ENCODE results near the gene SRBD1.

The SRBD1 gene

DNA sequence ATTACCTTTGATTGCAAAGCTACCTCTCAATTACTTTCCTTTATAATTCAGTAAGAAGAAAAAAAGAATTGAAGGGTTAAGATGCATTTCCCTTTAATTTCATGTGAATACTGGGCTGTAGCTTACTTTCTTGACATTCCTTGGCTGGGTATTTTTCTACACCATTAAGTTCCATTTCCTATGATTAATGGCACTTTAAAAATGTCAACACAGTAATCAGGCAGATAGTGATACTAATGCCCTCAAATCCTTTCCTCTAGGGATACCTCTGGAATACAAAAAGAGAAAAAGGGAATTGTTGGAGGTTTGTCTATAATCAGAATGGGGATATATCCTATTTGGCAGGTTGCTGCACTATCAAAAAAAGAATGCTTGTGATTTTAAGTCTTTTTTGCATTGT, 216.9 kb downstream of the SRBD1 start:
- H3K4me3 ChIP-seq (ENCODE audit: control insufficient read depth, low read depth, low read length) = no peak overlapping the region
- no peak for DNase-seq (ENCODE audit: low read depth)
- TF ChIP-seq, protein P1, sequence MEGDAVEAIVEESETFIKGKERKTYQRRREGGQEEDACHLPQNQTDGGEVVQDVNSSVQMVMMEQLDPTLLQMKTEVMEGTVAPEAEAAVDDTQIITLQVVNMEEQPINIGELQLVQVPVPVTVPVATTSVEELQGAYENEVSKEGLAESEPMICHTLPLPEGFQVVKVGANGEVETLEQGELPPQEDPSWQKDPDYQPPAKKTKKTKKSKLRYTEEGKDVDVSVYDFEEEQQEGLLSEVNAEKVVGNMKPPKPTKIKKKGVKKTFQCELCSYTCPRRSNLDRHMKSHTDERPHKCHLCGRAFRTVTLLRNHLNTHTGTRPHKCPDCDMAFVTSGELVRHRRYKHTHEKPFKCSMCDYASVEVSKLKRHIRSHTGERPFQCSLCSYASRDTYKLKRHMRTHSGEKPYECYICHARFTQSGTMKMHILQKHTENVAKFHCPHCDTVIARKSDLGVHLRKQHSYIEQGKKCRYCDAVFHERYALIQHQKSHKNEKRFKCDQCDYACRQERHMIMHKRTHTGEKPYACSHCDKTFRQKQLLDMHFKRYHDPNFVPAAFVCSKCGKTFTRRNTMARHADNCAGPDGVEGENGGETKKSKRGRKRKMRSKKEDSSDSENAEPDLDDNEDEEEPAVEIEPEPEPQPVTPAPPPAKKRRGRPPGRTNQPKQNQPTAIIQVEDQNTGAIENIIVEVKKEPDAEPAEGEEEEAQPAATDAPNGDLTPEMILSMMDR (IDR thresholded peaks at IDR 0.05; ENCODE audit: control insufficient read depth, insufficient read depth, low read depth, low read length, missing control alignments) = no peak

DNA sequence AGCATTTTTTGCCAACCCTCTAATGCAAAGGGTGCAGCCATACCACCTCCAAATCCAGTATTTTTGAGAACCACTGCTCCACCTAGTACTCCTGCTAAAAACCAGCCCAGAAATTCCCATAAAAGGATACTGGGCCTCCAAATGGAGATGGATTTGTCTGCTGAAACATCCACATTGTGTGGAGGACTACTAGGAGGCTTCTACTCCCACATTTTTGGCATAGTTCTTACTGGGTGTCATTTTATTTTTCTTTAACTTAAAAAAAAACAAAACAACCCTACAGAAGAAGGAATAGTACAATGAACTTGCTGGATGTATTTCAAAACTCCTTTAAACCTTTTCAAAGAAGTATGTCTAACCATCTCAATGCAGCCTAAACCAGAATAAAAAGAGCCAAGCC, 219.2 kb downstream of the SRBD1 start:
- no peak for DNase-seq (ENCODE audit: low read depth)
- TF ChIP-seq, protein P1 (IDR thresholded peaks at IDR 0.05; ENCODE audit: control insufficient read depth, insufficient read depth, low read depth, low read length, missing control alignments) = no peak
- H3K4me3 ChIP-seq (ENCODE audit: control insufficient read depth, low read depth, low read length) = no peak overlapping the region

DNA sequence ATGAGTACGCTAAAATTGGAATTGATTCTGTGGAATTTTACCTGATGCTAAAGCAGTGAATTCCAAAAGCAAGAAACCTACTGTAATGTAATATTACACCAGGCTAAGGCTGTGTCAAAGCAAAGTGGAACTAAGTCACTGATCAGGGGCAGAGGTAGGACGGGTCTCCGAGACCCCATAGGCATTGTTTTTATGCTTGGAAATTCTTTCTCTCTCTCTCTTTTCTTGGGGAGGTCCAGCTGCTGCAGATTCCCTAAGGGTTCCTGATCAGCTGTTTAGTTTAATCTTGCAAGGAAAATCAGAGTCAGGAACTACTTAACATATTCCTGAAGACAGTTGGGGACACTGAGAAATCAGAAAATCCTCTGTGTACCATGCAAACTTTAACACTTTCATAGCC, 220.2 kb downstream of the SRBD1 start:
- TF ChIP-seq, protein P1 (IDR thresholded peaks at IDR 0.05; ENCODE audit: control insufficient read depth, insufficient read depth, low read depth, low read length, missing control alignments) = no peak
- H3K4me3 ChIP-seq (ENCODE audit: control insufficient read depth, low read depth, low read length) = no peak overlapping the region

DNA sequence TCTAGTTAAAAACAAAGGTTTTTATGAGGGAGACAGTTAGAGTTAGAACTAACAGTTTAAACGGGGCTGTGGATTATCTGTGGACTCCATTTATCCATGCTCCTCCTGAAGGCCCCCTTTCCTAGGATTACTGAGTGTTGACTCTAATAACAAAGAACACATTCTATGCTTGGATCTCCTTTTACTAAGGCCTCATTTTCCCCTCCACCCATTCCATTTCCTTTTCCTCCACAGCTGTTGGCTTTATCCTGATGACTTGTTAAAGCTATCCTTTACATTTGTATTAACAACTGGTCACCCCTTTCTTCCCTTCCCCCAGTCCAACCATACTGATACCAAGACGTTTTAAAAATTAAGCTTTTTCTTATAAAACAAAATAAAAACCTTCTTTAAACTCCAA, 220.6 kb downstream of the SRBD1 start:
- TF ChIP-seq, protein P1 (IDR thresholded peaks at IDR 0.05; ENCODE audit: control insufficient read depth, insufficient read depth, low read depth, low read length, missing control alignments) = no peak
- no peak overlapping the region for H3K4me3 ChIP-seq (ENCODE audit: control insufficient read depth, low read depth, low read length)
- DNase-seq (ENCODE audit: low read depth) = no peak

More for the DNA sequence above, 220.2 kb downstream of the SRBD1 start:
- no peak for DNase-seq (ENCODE audit: low read depth)

DNA sequence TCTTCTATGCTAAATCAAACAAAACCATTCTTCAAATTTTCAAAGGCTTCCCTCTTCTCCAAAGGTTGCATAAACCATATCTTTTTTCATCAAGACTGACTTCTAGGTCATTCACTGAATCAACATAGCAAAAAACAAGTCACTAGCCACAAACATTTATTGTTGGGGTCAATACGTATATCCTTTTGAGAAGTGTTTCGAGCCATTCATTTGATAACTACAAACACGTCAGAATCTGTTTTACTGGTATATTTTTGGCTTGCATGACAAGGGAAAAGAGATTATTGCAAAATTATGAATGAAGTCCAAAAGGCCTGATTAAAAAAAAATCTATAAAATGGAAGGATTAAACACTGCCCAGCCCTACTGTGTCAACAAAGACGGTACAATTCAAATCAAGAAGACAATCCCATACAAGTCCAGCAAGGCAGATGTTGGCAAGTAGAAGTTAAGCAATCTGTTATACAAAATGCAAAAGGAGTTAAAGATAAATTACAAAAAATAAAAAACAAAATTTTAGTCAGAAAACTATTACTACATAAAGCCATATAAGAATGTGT, 222.4 kb downstream of the SRBD1 start:
- H3K4me3 ChIP-seq (ENCODE audit: control insufficient read depth, low read depth, low read length) = no peak overlapping the region
- TF ChIP-seq, protein P1 (IDR thresholded peaks at IDR 0.05; ENCODE audit: control insufficient read depth, insufficient read depth, low read depth, low read length, missing control alignments) = no peak
- DNase-seq (ENCODE audit: low read depth) = no peak

DNA sequence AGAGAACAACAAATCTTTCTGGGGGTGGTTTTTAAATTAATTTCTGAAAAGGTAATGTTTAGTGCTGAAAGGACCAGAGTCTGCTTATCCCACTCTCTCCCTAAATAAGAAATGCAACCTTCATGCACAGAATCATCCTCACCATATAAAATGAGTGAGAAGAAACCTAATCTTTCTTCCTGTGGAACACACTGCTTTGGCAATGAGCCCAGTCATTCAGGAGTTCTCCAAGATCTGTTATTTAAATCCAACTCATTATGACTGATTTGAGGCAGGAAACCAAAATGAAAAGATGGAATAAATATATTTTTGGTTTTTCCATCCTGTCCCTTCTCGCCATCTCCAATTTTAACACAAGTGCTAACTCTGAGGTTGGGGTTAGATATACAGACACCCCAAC, 228.3 kb downstream of the SRBD1 start:
- TF ChIP-seq, protein P1 (IDR thresholded peaks at IDR 0.05; ENCODE audit: control insufficient read depth, insufficient read depth, low read depth, low read length, missing control alignments) = no peak
- no peak overlapping the region for H3K4me3 ChIP-seq (ENCODE audit: control insufficient read depth, low read depth, low read length)
- no peak for DNase-seq (ENCODE audit: low read depth)

Measured in AG09309 (cell line).